WERI-Rb-1 (cell line): ENCODE results near the gene FAM181A.

ENCODE experiments used
- DNase-seq: peaks from one replicate; pipeline ENCODE4 v3.0.0-alpha.2; 2020
- H3K27ac ChIP-seq: fragments of 250-450 bp; sonication (Bioruptor Pico); 2 replicates; pipeline ENCODE4 v1.5.1; 2020; ENCODE audit warnings: mild to moderate bottlenecking, moderate library complexity
- H3K27me3 ChIP-seq: fragments of 250-450 bp; sonication (Bioruptor Pico); 2 replicates; pipeline ENCODE4 v1.5.1; 2021; ENCODE audit warnings: mild to moderate bottlenecking, low read depth, moderate library complexity; ENCODE audit not compliant: insufficient read depth, severe bottlenecking
- H3K36me3 ChIP-seq: fragments of 250-450 bp; sonication (Bioruptor Pico); 2 replicates; pipeline ENCODE4 v1.5.1; 2020; ENCODE audit warnings: mild to moderate bottlenecking, moderate library complexity
- H3K4me3 ChIP-seq: 2 replicates; pipeline ENCODE4 v1.5.1; 2011; ENCODE audit warnings: low read depth, mild to moderate bottlenecking, control low read depth, low read length
- H3K9me3 ChIP-seq: fragments of 250-450 bp; sonication (Bioruptor Pico); 2 replicates; pipeline ENCODE4 v1.5.1; 2021; ENCODE audit warnings: mild to moderate bottlenecking, moderate library complexity; ENCODE audit not compliant: severe bottlenecking
- TF ChIP-seq, protein P1 (sequence below): IDR thresholded peaks from 2 replicates; pipeline ENCODE4 v1.5.1; 2011; ENCODE audit warnings: low read depth, mild to moderate bottlenecking, control low read depth, inconsistent platforms, low read length

Gene FAM181A

DNA sequence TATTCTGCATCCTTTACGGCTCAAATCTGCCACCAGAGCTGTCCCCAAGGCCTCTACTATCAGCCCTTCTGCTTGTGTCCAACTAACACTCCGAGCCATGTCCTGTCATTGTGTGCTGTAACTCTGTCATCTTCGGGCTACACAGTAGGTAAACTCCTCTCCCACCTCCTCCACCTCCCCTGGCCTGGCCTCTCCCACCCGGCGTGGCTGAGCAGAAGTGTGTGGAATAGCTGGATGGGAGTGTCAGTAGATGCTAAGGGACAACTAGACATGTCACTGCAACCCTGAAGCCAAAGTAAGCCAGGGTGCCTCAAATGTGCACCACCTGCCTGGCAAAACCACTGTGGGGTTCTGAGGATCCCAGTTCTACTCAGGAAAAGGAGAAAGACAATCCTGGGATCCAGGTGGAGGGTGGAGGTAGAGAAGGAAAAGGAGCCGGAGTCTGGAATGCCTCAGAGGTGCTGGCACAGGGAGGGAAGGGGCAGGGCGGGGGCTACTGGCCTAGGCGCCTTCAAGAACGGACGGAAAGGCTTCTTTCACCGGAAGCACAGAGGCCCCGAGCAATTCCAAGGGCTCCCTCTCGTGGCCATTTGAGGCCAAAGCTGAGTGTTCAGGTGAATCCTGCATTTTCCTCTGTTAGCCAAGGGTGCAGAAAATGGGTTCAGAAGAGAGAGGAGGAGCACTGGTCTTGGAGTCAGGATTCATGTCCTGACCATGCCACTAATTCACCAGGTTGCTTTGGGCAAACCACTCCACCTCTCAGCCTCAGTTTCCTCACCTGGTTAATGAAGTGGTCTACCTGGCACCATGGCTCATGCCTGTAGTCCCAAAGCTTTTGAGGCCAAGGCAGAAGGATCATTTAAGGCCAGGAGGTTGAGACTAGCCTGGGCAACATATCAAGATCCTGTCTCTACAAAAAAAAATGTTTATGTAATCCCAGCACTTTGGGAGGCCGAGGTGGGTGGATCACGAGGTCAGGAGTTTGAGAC, 20.5 kb upstream of the FAM181A start:
- TF ChIP-seq, protein P1, sequence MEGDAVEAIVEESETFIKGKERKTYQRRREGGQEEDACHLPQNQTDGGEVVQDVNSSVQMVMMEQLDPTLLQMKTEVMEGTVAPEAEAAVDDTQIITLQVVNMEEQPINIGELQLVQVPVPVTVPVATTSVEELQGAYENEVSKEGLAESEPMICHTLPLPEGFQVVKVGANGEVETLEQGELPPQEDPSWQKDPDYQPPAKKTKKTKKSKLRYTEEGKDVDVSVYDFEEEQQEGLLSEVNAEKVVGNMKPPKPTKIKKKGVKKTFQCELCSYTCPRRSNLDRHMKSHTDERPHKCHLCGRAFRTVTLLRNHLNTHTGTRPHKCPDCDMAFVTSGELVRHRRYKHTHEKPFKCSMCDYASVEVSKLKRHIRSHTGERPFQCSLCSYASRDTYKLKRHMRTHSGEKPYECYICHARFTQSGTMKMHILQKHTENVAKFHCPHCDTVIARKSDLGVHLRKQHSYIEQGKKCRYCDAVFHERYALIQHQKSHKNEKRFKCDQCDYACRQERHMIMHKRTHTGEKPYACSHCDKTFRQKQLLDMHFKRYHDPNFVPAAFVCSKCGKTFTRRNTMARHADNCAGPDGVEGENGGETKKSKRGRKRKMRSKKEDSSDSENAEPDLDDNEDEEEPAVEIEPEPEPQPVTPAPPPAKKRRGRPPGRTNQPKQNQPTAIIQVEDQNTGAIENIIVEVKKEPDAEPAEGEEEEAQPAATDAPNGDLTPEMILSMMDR, result peak; percentile 80
- Histone ChIP-seq H3K36me3 (no peaks in the 10 kb centered on the region), H3K27me3 (no peaks in the 10 kb centered on the region), H3K27ac (peak overlapping the region; percentile 92), H3K4me3 (no peak overlapping the region), H3K9me3 (peaks cover 13% of the 10 kb centered on the region)
- peak; percentile 79 for DNase-seq

DNA sequence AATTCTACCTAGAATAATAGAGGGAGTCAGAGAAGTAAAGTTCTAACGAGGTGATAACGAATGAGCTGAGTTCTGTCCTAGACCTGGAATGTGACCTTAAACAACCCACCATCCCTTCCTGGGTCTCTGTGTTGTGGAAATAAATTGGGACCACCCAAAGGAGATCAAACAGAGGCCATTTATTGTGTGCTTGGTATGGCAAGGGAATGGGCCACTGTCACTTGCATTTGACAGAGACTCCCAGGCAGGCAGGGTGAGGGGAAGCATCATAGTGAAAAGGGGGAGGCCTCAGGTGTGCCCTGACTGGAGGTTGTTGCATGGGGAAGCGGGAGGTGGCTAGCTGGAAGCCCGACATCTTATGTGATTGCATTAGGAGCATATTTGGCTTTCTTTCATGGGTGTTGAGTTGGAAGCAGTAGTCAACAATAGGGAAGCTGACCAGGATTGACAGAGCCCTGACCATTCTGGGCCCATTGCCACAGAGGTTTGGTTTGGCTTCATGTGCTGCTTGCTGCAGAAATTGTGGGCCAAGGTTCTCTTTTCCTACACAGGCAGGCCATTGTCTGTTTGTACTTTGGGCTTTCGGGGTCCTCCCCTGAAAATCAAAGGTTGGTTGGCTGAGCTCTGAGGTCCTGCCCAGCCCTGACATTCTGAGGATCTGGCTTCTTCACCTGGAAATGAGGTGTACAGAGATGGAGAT, 17.6 kb upstream of the FAM181A start:
- peaks cover 13% of the 10 kb centered on the region for H3K9me3 ChIP-seq
- DNase-seq, result no peak
- TF ChIP-seq, protein P1, result no peak
- H3K27me3 ChIP-seq, result no peaks in the 10 kb centered on the region
- H3K4me3 ChIP-seq, result no peak overlapping the region
- H3K36me3 ChIP-seq, result no peaks in the 10 kb centered on the region
- peak overlapping the region; percentile 70 for H3K27ac ChIP-seq

DNA sequence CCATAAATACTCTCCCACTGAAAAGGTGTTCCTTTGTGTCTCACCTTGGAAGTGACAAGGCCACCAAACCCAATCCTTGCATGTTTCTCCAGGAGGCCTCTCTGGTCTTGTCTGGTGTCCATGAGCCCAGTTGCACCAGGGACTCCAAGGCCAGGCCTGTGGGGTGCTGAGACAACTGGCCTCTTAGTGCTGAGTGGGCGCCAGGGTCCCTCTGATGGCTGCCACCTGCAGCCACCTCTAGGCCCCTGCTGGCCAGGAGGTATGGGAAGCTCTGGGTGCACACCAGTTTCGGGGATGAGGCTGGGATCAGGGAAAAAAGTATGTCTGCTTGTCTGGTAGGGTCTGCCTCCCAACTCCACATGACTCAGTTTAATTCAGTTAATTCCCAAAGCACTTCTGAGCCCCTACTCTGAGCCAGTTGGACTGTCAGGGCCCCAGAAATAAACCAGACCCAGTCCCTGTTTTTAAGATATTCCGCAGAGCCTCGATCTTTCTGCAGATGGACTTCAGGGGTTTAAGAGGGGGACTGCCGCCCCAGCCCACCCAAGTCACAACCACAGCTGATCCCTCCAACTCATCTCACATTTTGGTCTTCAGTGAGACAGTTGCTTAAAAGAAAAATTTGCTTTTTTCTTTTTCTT, 15.0 kb upstream of the FAM181A start:
- Histone ChIP-seq H3K4me3 (no peak overlapping the region), H3K36me3 (no peaks in the 10 kb centered on the region), H3K9me3 (peaks cover 13% of the 10 kb centered on the region), H3K27ac (no peak overlapping the region), H3K27me3 (no peaks in the 10 kb centered on the region)
- TF ChIP-seq, protein P1, result no peak
- no peak for DNase-seq

DNA sequence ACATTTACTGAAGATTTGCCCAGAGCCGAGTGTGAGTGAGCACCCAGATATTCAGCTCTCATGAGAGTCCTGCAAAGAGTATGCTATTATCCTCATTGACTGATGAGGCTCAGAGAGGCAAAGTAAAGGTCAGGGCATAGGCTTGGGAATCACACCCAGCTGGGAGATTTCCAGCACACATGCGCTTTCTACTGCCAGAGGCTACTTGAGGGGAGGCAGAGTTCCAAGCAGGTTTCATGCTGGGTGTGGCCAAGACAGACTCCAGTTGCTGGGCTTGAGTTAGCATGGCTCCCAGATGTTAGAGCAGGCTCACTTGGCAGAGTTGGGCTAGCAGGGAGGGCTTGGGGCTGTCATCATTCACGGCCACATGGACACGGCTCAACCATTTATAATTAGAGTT, 14.4 kb upstream of the FAM181A start:
- H3K27ac ChIP-seq, result no peak overlapping the region
- no peaks in the 10 kb centered on the region for H3K36me3 ChIP-seq
- TF ChIP-seq, protein P1, result no peak
- no peaks in the 10 kb centered on the region for H3K27me3 ChIP-seq
- no peak for DNase-seq
- H3K9me3 ChIP-seq, result peaks cover 12% of the 10 kb centered on the region
- no peak overlapping the region for H3K4me3 ChIP-seq

DNA sequence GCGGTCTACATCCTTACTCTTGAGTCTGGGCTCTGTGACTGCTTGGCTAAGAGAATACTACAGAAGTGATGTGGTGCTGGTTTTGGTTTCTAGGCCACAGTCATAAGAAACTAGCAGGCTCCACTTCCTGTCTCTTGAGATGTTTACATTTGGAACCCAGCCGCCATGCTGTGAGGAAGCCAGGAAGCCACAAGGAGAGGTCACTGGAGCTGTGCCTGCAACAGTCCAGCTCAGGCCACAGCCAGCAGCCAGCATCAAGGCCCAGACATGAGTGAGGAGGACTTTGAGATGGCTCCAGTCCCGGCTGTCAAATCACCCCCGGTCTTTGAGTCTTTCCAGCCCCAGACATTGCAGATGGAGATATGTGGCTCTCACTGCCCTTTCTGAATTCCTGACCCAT, 12.9 kb upstream of the FAM181A start:
- Histone ChIP-seq H3K36me3 (no peaks in the 10 kb centered on the region), H3K4me3 (no peak overlapping the region), H3K27me3 (no peaks in the 10 kb centered on the region), H3K9me3 (peaks cover 2% of the 10 kb centered on the region), H3K27ac (no peak overlapping the region)
- TF ChIP-seq, protein P1, result no peak
- no peak for DNase-seq
